T-helper 17 cell (primary cell): ENCODE results near the gene XPO4. TPM values are rescaled to one million over a fixed set of nuclear protein-coding genes. Genes with fewer than 3 reads are reported as not detected.
A peak's percentile ranks its signal among the peaks of the same experiment; 100 is the strongest.

Source experiments
- ATAC-seq: fragments of 150-1000 bp; cut with Tn5 transposase; 2 replicates; pipeline ENCODE4 v1.10.0; 2021; ENCODE audit warnings: mild to moderate bottlenecking, moderate library complexity
- DNase-seq, 3 donors: peaks; one replicate each; pipeline versions ENCODE4 v3.0.0 to v3.0.0-alpha.2; 2020 to 2021
- H3K9me3 ChIP-seq: one replicate; pipeline ENCODE4 v1.7.0; 2013; ENCODE audit warnings: low read length, mild to moderate bottlenecking; ENCODE audit not compliant: control insufficient read depth, poor library complexity, severe bottlenecking
- H3K27ac Mint-ChIP-seq: one replicate; pipeline ENCODE4 v1.8.0; 2022; ENCODE audit warnings: mild to moderate bottlenecking, moderate library complexity, mixed read lengths
- H3K27me3 Mint-ChIP-seq: one replicate; pipeline ENCODE4 v1.8.0; 2022; ENCODE audit warnings: mixed read lengths
- H3K36me3 Mint-ChIP-seq: one replicate; pipeline ENCODE4 v1.8.0; 2022; ENCODE audit warnings: low read depth, mixed read lengths
- H3K4me1 Mint-ChIP-seq: one replicate; pipeline ENCODE4 v1.8.0; 2022; ENCODE audit warnings: mild to moderate bottlenecking, mixed read lengths
- H3K4me3 Mint-ChIP-seq: one replicate; pipeline ENCODE4 v1.8.0; 2022; ENCODE audit warnings: mild to moderate bottlenecking, moderate library complexity, mixed read lengths
- total RNA-seq, 4 donors: library from RNA in 2 of 4; stranded (reverse) in 2 of 4; gene quantifications; one replicate each; pipeline ENCODE4 v1.2.3 and lab custom pipeline; 2022 to 2026

Gene XPO4
- total RNA-seq, 2 donors from 2014 or later, result 23.4 to 25.3 TPM

GRCh38 chr13:20833900-20834679 is 68.5 kb downstream of the XPO4 start:
- H3K27ac Mint-ChIP-seq, result no peak overlapping the region
- H3K36me3 Mint-ChIP-seq, result peaks cover 7% of the 10 kb centered on the region

GRCh38 chr13:20832861-20833260 is 69.7 kb downstream of the XPO4 start:
- Mint-ChIP-seq H3K27ac (peak overlapping the region; percentile 80), H3K27me3 (no peaks in the 10 kb centered on the region), H3K4me3 (no peak overlapping the region), H3K36me3 (peaks cover 7% of the 10 kb centered on the region), H3K4me1 (peaks cover 21% of the 10 kb centered on the region)
- no peak for DNase-seq
- no peak for ATAC-seq
- no peaks in the 10 kb centered on the region for H3K9me3 ChIP-seq

More at GRCh38 chr13:20833900-20834679, 68.5 kb downstream of the XPO4 start:
- no peaks in the 10 kb centered on the region for H3K9me3 ChIP-seq
- DNase-seq (no peak), ATAC-seq (no peak)
- Mint-ChIP-seq H3K4me1 (peaks cover 15% of the 10 kb centered on the region), H3K27me3 (no peaks in the 10 kb centered on the region), H3K4me3 (no peak overlapping the region)

GRCh38 chr13:20831933-20832332 is 70.6 kb downstream of the XPO4 start:
- Mint-ChIP-seq H3K4me3 (no peak overlapping the region), H3K36me3 (peaks cover 7% of the 10 kb centered on the region), H3K27me3 (no peaks in the 10 kb centered on the region), H3K4me1 (peaks cover 21% of the 10 kb centered on the region), H3K27ac (peak overlapping the region; percentile 80)
- no peaks in the 10 kb centered on the region for H3K9me3 ChIP-seq
- DNase-seq, result no peak
- ATAC-seq, result no peak

GRCh38 chr13:20831254-20831653 is 71.3 kb downstream of the XPO4 start:
- no peak for DNase-seq
- Mint-ChIP-seq H3K27ac (peak overlapping the region; percentile 80), H3K36me3 (peaks cover 6% of the 10 kb centered on the region)

GRCh38 chr13:20828539-20829364 is 73.8 kb downstream of the XPO4 start:
- peak in 1 of 3 donors; percentile 23 for DNase-seq
- Mint-ChIP-seq H3K27ac (peak overlapping the region; percentile 90), H3K36me3 (peaks cover 5% of the 10 kb centered on the region), H3K27me3 (no peaks in the 10 kb centered on the region), H3K4me3 (peak overlapping the region; percentile 75), H3K4me1 (peaks cover 18% of the 10 kb centered on the region)
- H3K9me3 ChIP-seq, result no peaks in the 10 kb centered on the region
- peak; percentile 87 for ATAC-seq

More at GRCh38 chr13:20831254-20831653, 71.3 kb downstream of the XPO4 start:
- no peaks in the 10 kb centered on the region for H3K9me3 ChIP-seq
- Mint-ChIP-seq H3K4me1 (peaks cover 18% of the 10 kb centered on the region), H3K27me3 (no peaks in the 10 kb centered on the region), H3K4me3 (no peak overlapping the region)
- ATAC-seq, result no peak

- Mint-ChIP-seq H3K4me1 (peaks cover 17% of the 10 kb centered on the region), H3K36me3 (peaks cover 5% of the 10 kb centered on the region), H3K27ac (no peak overlapping the region), H3K27me3 (no peaks in the 10 kb centered on the region), H3K4me3 (no peak overlapping the region)
- H3K9me3 ChIP-seq, result no peaks in the 10 kb centered on the region
- ATAC-seq (no peak), DNase-seq (no peak)
Measured at GRCh38 chr13:20826843-20827560, 75.5 kb downstream of the XPO4 start.

GRCh38 chr13:20826301-20826700 is 76.2 kb downstream of the XPO4 start:
- ATAC-seq (no peak), DNase-seq (no peak)
- H3K9me3 ChIP-seq, result no peaks in the 10 kb centered on the region
- Mint-ChIP-seq H3K4me3 (no peak overlapping the region), H3K27me3 (no peaks in the 10 kb centered on the region), H3K4me1 (peaks cover 14% of the 10 kb centered on the region), H3K36me3 (peaks cover 5% of the 10 kb centered on the region), H3K27ac (no peak overlapping the region)

- no peak for ATAC-seq
- DNase-seq, result no peak
- Mint-ChIP-seq H3K27me3 (no peaks in the 10 kb centered on the region), H3K4me3 (no peak overlapping the region), H3K36me3 (peaks cover 5% of the 10 kb centered on the region), H3K4me1 (peaks cover 14% of the 10 kb centered on the region), H3K27ac (no peak overlapping the region)
- H3K9me3 ChIP-seq, result no peaks in the 10 kb centered on the region
Measured at GRCh38 chr13:20825477-20825875, 77.1 kb downstream of the XPO4 start.

GRCh38 chr13:20824762-20825476 is 77.6 kb downstream of the XPO4 start:
- DNase-seq, result no peak
- peaks cover 12% of the 10 kb centered on the region for H3K4me1 Mint-ChIP-seq
- ATAC-seq, result no peak
- H3K36me3 Mint-ChIP-seq, result peaks cover 5% of the 10 kb centered on the region
- H3K27me3 Mint-ChIP-seq, result no peaks in the 10 kb centered on the region
- no peaks in the 10 kb centered on the region for H3K9me3 ChIP-seq
- H3K4me3 Mint-ChIP-seq, result no peak overlapping the region
- no peak overlapping the region for H3K27ac Mint-ChIP-seq

GRCh38 chr13:20823071-20823470 is 79.5 kb downstream of the XPO4 start:
- ATAC-seq, result no peak
- Mint-ChIP-seq H3K27ac (no peak overlapping the region), H3K27me3 (no peaks in the 10 kb centered on the region), H3K4me3 (no peak overlapping the region), H3K36me3 (peaks cover 5% of the 10 kb centered on the region), H3K4me1 (peaks cover 5% of the 10 kb centered on the region)
- DNase-seq, result no peak
- no peaks in the 10 kb centered on the region for H3K9me3 ChIP-seq

- H3K4me1 Mint-ChIP-seq, result peaks cover 5% of the 10 kb centered on the region
- H3K9me3 ChIP-seq, result no peaks in the 10 kb centered on the region
- ATAC-seq (no peak), DNase-seq (no peak)
- peaks cover 5% of the 10 kb centered on the region for H3K36me3 Mint-ChIP-seq
- no peak overlapping the region for H3K27ac Mint-ChIP-seq
- no peaks in the 10 kb centered on the region for H3K27me3 Mint-ChIP-seq
- no peak overlapping the region for H3K4me3 Mint-ChIP-seq
Measured at GRCh38 chr13:20822406-20822805, 80.1 kb downstream of the XPO4 start.

- peaks cover 6% of the 10 kb centered on the region for H3K36me3 Mint-ChIP-seq
- no peaks in the 10 kb centered on the region for H3K27me3 Mint-ChIP-seq
- no peak overlapping the region for H3K27ac Mint-ChIP-seq
- DNase-seq (no peak), ATAC-seq (no peak)
- no peak overlapping the region for H3K4me3 Mint-ChIP-seq
- H3K4me1 Mint-ChIP-seq, result peaks cover 7% of the 10 kb centered on the region
- no peaks in the 10 kb centered on the region for H3K9me3 ChIP-seq
Measured at GRCh38 chr13:20819715-20820114, 82.8 kb downstream of the XPO4 start.
